IPS-11a (cell line): Measurements from ENCODE around the gene DCAF4L1.

Experiments
- H3K4me3 ChIP-seq: one replicate; pipeline ENCODE4 v1.5.1; 2013; ENCODE audit warnings: low read depth, low read length, control low read depth

DCAF4L1 gene

GRCh38 chr4:41981456-41981855 is at the start of gene DCAF4L1:
DCAF4L1 (plus strand) TSS chr4:41981756; CDS start chr4:41981793, 37 bp downstream.
- no peak within 1 kb of the TSS for H3K4me3 ChIP-seq

- no peak overlapping the region for H3K4me3 ChIP-seq
Measured at GRCh38 chr4:41932988-41933387, 48.6 kb upstream of the DCAF4L1 start.

- no peak overlapping the region for H3K4me3 ChIP-seq
Measured at GRCh38 chr4:41933997-41934503, 47.5 kb upstream of the DCAF4L1 start.

GRCh38 chr4:41934514-41934900 is 47.0 kb upstream of the DCAF4L1 start:
- no peak overlapping the region for H3K4me3 ChIP-seq

- H3K4me3 ChIP-seq, result peak within 1 kb of the TSS; percentile 86
Measured at GRCh38 chr4:41934901-41935651, 46.5 kb upstream of the DCAF4L1 start, which contains the start of gene TMEM33. TMEM33 (plus strand) TSS chr4:41935429; CDS start chr4:41935485, 56 bp downstream.

GRCh38 chr4:41935652-41936021 is 45.9 kb upstream of the DCAF4L1 start:
- peak overlapping the region; percentile 86 for H3K4me3 ChIP-seq

- no peak overlapping the region for H3K4me3 ChIP-seq
Measured at GRCh38 chr4:41939016-41939626, 42.4 kb upstream of the DCAF4L1 start.

- no peak overlapping the region for H3K4me3 ChIP-seq
Measured at GRCh38 chr4:41940834-41941233, 40.7 kb upstream of the DCAF4L1 start.

GRCh38 chr4:41943506-41943905 is 38.0 kb upstream of the DCAF4L1 start:
- H3K4me3 ChIP-seq, result no peak overlapping the region

- H3K4me3 ChIP-seq, result no peak overlapping the region
Measured at GRCh38 chr4:41944089-41944488, 37.5 kb upstream of the DCAF4L1 start.

GRCh38 chr4:41949531-41949930 is 32.0 kb upstream of the DCAF4L1 start:
- no peak overlapping the region for H3K4me3 ChIP-seq

GRCh38 chr4:41957634-41958033 is 23.9 kb upstream of the DCAF4L1 start:
- no peak overlapping the region for H3K4me3 ChIP-seq

- no peak overlapping the region for H3K4me3 ChIP-seq
Measured at GRCh38 chr4:41963105-41963504, 18.5 kb upstream of the DCAF4L1 start.

GRCh38 chr4:41964401-41964800 is 17.2 kb upstream of the DCAF4L1 start:
- no peak overlapping the region for H3K4me3 ChIP-seq

GRCh38 chr4:41967392-41967791 is 14.2 kb upstream of the DCAF4L1 start:
- H3K4me3 ChIP-seq, result no peak overlapping the region

- no peak overlapping the region for H3K4me3 ChIP-seq
Measured at GRCh38 chr4:41969671-41970070, 11.9 kb upstream of the DCAF4L1 start.

- H3K4me3 ChIP-seq, result no peak overlapping the region
Measured at GRCh38 chr4:41975341-41975740, 6.2 kb upstream of the DCAF4L1 start.

- H3K4me3 ChIP-seq, result no peak overlapping the region
Measured at GRCh38 chr4:41976775-41977516, 4.6 kb upstream of the DCAF4L1 start.

- no peak overlapping the region for H3K4me3 ChIP-seq
Measured at GRCh38 chr4:41977709-41978108, 3.8 kb upstream of the DCAF4L1 start.

- H3K4me3 ChIP-seq, result no peak overlapping the region
Measured at GRCh38 chr4:41982716-41983115, 1.2 kb downstream of the DCAF4L1 start.

- H3K4me3 ChIP-seq, result no peak overlapping the region
Measured at GRCh38 chr4:41985151-41985550, 3.6 kb downstream of the DCAF4L1 start.

GRCh38 chr4:41989994-41990364 is 8.4 kb downstream of the DCAF4L1 start:
- peak overlapping the region; percentile 91 for H3K4me3 ChIP-seq
